GM19324 (cell line): ENCODE data around the gene PLK1.

Experiments
- ATAC-seq: cut with Tn5 transposase; IDR thresholded peaks from one replicate; pipeline ENCODE4 v1.9.1; 2021; ENCODE audit warnings: mild to moderate bottlenecking, moderate library complexity; ENCODE audit not compliant: unreplicated experiment, low FRiP score

PLK1 gene

GRCh38 chr16:23679274-23679985 lies 741 bp downstream of the PLK1 start:
- no peak for ATAC-seq

GRCh38 chr16:23679986-23680336 lies 1.3 kb downstream of the PLK1 start:
- ATAC-seq = no peak

GRCh38 chr16:23682181-23682580 lies 3.5 kb downstream of the PLK1 start:
- ATAC-seq = no peak

- ATAC-seq = no peak
Observed at GRCh38 chr16:23683487-23683886, 4.8 kb downstream of the PLK1 start.

- no peak for ATAC-seq
Observed at GRCh38 chr16:23687034-23687808, 8.5 kb downstream of the PLK1 start.

- no peak for ATAC-seq
Observed at GRCh38 chr16:23689442-23690187, 10.9 kb downstream of the PLK1 start.

DNA sequence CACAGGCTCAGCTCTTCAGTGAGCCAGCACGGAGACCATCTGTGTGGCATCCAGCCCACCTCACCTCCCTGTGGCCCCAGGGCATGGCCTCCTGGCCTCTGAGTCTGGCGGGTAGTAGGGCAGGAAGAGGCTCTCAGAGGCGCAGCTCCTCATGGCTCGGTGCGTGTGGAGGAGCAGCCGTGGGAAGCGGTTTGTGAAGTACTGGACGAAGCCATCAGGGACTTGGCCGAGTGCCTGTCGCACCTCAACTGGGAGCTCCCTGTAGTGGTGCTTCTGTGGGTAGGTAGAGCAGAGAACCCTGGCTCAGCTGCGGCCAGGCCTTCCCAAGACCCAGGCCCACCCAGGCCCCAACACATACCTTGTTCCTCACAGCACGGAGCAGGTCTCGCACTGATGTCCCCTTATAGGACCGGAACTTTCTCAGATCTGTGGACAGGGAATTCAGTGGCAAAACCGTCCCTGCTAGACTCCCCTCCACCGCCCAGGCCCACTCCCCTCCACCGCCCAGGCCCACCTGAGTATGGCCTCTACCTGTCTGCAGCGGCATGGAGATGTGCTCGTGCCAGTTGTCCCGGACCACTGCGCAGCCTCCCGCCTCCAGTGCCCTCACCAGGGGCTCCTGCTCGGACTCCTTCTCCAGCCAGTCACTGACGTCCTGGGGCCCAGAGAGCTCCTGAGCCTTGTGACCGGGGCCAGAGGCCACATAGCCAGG lies 12.2 kb downstream of the PLK1 start:
- no peak for ATAC-seq

- no peak for ATAC-seq
Observed at GRCh38 chr16:23691483-23692189, 12.9 kb downstream of the PLK1 start.

- no peak for ATAC-seq
Observed at GRCh38 chr16:23692190-23692837, 13.6 kb downstream of the PLK1 start.

DNA sequence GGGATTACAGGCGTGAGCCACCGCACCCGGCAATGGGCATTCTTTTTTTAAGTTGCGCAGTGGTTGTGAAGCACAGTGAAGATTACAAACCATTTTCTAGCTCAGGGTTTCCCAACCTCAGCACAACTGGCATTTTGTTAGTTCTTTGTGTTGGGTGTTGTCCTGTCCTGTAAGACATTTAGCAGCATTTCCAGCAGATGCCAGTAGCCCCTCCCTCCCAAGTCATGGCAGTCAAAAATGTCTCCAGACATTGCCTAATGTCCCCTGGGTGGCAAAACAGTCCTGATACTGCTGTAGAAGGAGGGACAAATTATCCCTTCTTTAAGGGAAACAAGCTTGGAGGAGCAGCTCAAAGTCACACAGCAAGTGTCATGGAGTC lies 15.6 kb downstream of the PLK1 start:
- ATAC-seq = no peak

DNA sequence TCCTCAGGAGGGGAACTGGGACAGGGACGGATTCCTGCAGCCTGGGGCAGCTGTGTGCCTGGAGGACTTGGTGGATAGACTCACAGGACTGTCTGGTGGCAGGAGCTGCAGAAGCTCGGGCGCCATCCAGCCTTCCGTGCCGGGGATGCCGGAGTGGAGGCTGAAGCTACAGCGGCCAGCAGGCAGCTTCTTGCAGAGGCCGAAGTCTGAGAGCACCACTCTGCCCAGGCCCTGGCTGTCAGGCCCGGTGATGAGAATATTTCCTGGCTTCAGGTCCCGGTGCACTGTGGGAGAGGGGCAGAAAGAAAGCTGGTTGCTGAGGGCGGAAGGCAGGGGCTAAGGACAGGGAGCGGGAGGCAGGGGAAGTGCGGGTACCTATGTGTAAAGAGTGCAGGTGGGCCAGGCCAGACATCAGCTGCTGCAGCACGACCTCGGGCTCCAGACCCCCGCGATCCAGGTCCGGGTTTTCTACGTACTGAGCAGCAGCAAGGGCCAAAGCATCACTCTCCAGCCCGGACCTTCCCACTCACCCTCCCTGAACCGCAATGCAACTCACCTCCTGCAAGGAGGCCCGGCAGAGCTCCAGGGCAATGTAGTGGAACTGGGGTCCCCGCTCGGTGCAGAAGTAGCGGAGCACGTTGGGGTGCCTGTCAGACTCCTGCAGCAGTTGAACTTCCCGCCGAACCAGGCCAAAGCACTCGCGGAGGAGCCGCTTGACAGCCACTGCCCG lies 16.1 kb downstream of the PLK1 start:
- no peak for ATAC-seq

DNA sequence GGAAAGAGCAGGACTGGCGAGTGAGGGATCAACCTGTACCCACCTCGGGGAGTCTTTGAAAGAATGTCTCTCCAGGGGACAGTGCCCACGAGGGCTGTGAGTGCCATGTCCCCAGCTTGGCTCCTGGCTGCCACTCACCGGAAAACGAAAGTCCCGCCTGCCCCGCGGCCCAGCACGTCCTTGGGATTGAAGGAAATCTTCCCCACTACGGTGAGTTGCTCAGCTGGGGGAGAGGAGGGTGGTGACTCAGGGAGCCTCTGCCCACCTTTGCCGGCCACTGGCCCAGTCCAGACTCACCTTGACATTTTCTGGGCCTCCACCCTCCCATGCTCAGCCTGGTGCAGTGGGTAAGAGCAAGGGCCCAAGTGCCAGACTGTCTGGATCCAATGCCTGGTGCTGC lies 17.1 kb downstream of the PLK1 start:
- no peak for ATAC-seq

DNA sequence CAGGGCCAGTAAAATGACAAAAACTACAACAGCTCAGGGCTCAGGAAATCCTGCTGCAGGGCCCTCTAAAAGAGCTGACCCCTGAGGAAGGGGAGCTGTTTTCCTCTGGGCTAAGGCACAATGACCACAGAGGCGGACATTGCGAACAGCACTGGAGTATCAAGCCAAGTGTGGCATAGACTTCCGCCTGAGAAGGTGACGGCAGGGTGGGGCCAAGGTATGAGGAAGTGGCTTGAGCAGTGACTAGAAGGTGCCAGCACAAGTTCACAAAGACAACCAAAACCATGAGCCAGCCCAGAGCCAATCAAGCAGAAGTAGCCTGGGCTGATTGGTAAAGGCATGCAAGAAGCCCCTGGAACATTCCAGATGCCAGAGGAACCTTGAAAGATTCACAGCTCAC lies 20.4 kb downstream of the PLK1 start:
- peak; percentile 44 for ATAC-seq

GRCh38 chr16:23700093-23700492 lies 21.4 kb downstream of the PLK1 start:
- ATAC-seq = no peak

DNA sequence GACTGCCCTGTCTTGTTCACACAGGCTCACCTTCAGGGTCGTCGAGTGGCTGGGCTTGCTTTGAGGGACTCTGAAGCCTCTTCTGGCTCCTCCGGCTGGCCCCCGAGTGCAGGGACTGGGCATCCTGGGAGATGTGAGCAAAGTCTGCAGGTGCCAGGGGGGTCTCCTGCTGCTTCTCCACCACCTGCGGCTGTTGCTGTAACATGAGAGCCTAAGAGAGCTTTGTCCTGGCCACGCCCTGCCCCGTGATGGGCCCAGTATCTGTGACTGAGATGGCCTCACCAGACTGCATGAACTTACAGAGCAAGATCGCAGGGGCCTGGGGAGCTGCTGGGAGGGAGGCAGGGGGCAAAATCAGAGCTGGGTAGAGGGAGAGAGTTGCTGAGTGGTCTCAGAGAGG lies 21.8 kb downstream of the PLK1 start:
- no peak for ATAC-seq

DNA sequence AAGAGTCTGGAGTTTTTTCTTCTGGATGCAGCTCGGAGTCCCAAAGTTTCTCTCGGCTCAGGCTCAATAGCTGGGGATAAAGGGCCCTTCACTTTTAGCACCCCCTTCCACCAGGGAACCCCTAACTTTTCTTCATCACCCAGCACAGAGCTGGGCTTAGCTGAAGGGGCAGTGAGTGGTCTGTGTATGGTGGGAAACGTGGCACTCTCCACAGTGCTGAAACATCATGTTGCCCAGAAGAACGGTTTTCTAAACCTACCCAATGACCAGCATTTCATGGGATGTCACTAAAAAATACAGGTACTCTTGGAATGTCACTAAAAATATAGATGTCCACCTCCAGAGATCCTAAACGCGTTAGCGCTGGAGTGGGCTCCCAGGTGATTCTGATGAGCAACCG lies 22.4 kb downstream of the PLK1 start:
- ATAC-seq = no peak

DNA sequence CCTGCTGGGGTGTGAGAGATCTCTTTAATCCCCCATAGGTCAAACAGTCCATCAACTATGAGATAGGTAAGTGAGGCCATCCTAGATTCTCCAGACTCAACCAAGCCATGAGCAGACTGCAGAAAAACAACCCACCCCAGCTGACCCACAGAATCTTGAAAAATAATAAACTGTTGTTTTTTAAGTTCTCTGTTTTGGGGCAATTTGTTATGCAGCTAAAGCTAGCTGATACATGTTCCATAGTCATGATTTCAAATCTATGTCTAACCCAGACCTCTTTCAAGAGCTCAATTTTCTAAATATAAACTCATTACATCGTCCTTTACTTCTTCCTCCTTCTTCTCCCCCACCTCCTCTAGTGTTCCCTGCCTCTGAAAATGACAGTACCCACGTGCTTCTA lies 24.3 kb downstream of the PLK1 start:
- no peak for ATAC-seq

DNA sequence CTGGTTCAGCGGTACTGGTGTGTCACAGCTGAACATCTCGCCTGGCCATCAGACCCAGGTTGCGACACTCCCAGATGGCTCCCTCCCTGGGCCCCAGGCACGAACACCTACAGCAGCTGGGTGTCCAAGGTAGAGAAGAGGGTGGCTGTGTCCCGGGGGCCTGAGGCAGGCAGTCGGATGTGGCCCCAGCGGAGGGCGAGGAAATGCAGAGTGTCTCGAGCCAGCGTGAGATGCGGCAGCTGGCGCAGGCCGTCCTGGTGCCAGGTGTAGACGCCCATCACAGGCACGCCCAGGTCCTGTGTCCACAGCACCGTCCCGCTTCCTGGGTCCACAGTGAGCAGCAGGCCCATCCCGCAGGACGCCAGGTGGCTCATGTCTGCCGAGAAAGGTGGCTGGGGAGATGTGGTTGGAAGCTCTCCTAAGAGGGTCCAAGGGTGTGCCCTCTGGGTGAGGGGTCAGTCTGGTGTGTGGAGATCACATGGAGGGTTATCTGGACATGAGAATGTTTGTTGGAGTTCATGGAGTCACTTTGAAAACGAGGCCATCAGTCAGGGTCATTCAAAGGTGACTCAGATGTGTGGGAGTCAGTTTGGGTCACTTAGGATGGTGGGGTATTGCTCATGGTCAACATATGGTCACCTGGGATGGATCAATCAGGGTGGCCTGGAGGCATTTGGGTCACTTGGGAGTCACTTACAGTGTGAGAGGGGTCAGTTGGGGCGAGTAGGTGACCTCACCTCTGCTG lies 26.3 kb downstream of the PLK1 start:
- no peak for ATAC-seq

GRCh38 chr16:23705517-23705902 lies 26.8 kb downstream of the PLK1 start:
- no peak for ATAC-seq
